Measurements from ENCODE around the gene ABCG1.

Gene ABCG1

GRCh38 chr21:42250422-42251403, 31.8 kb downstream of the ABCG1 start:
- no peak for DNase-seq (ENCODE audit: low read depth in 1 of 2, low spot score in 1 of 2)

GRCh38 chr21:42251654-42252324, 32.8 kb downstream of the ABCG1 start:
- no peak for DNase-seq (ENCODE audit: low read depth in 1 of 2, low spot score in 1 of 2)

- DNase-seq (ENCODE audit: low read depth in 1 of 2, low spot score in 1 of 2): no peak
Observed at GRCh38 chr21:42252325-42252654, 33.4 kb downstream of the ABCG1 start.

- no peak for DNase-seq (ENCODE audit: low read depth in 1 of 2, low spot score in 1 of 2)
Observed at GRCh38 chr21:42252778-42253340, 33.9 kb downstream of the ABCG1 start.

GRCh38 chr21:42253466-42253865, 34.5 kb downstream of the ABCG1 start:
- no peak for DNase-seq (ENCODE audit: low read depth in 1 of 2, low spot score in 1 of 2)

GRCh38 chr21:42254083-42254482, 35.1 kb downstream of the ABCG1 start:
- DNase-seq (ENCODE audit: low read depth in 1 of 2, low spot score in 1 of 2): no peak

GRCh38 chr21:42254651-42255601, 36.0 kb downstream of the ABCG1 start:
- DNase-seq (ENCODE audit: low read depth in 1 of 2, low spot score in 1 of 2): no peak

GRCh38 chr21:42255825-42256224, 36.9 kb downstream of the ABCG1 start:
- no peak for DNase-seq (ENCODE audit: low read depth in 1 of 2, low spot score in 1 of 2)

GRCh38 chr21:42256316-42256715, 37.4 kb downstream of the ABCG1 start:
- DNase-seq (ENCODE audit: low read depth in 1 of 2, low spot score in 1 of 2): no peak

GRCh38 chr21:42257091-42257765, 38.3 kb downstream of the ABCG1 start:
- DNase-seq (ENCODE audit: low read depth in 1 of 2, low spot score in 1 of 2): no peak

GRCh38 chr21:42258150-42258884, 39.4 kb downstream of the ABCG1 start:
- peak; percentile 67 for DNase-seq (ENCODE audit: low read depth in 1 of 2, low spot score in 1 of 2)

GRCh38 chr21:42258885-42259407, 40.0 kb downstream of the ABCG1 start:
- DNase-seq (ENCODE audit: low read depth in 1 of 2, low spot score in 1 of 2): no peak

- DNase-seq (ENCODE audit: low read depth in 1 of 2, low spot score in 1 of 2): no peak
Observed at GRCh38 chr21:42260121-42260520, 41.2 kb downstream of the ABCG1 start.

GRCh38 chr21:42261829-42262200, 42.9 kb downstream of the ABCG1 start:
- DNase-seq (ENCODE audit: low read depth in 1 of 2, low spot score in 1 of 2): no peak

GRCh38 chr21:42262831-42263231, 43.9 kb downstream of the ABCG1 start:
- DNase-seq (ENCODE audit: low read depth in 1 of 2, low spot score in 1 of 2): no peak

- DNase-seq (ENCODE audit: low read depth in 1 of 2, low spot score in 1 of 2): no peak
Observed at GRCh38 chr21:42263591-42264131, 44.7 kb downstream of the ABCG1 start.

- no peak for DNase-seq (ENCODE audit: low read depth in 1 of 2, low spot score in 1 of 2)
Observed at GRCh38 chr21:42264245-42265195, 45.6 kb downstream of the ABCG1 start.

GRCh38 chr21:42265231-42265812, 46.4 kb downstream of the ABCG1 start:
- DNase-seq (ENCODE audit: low read depth in 1 of 2, low spot score in 1 of 2): no peak
